HCT116 (cell line): Measurements from ENCODE around the gene NPR3. TPM values are rescaled to one million over a fixed set of nuclear protein-coding genes. Genes with fewer than 3 reads are reported as not detected.

Source experiments
- ATAC-seq: fragments of 200-7000 bp; cut with Tn5 transposase; 2 replicates; pipeline ENCODE4 v1.9.1; 2020; ENCODE audit warnings: mild to moderate bottlenecking, moderate library complexity
- BruUV-seq: library from RNA; stranded (reverse); fragments of 400-500 nt; replicated peaks from 2 replicates; lab custom pipeline; 2021; lab: Mats Ljungman, UMichigan
- CTCF ChIA-PET: fragments of 300-600 bp; sonication (Branson Sonifier 250); formaldehyde crosslinking; loops from one replicate; lab custom pipeline; 2021; ENCODE audit warnings: antibody characterized with exemption; lab: Charles Lee
- POLR2A ChIA-PET: fragments of 300-600, 350-600 bp; sonication (Branson Sonifier 250); formaldehyde crosslinking; loops from one replicate; lab custom pipeline; 2021; ENCODE audit warnings: antibody characterized with exemption; lab: Charles Lee
- RAD21 ChIA-PET, 2 experiments: fragments of 300-600 bp; sonication (Branson Sonifier 250); formaldehyde crosslinking; loops; one replicate each; lab custom pipeline; 2023; ENCODE audit warnings: low total read pairs in 2 of 2; ENCODE audit not compliant: uncharacterized antibody in 2 of 2, unreplicated experiment in 2 of 2, low non-redundant PET in 1 of 2; lab: Charles Lee
- DNase-seq: peaks from one replicate; pipeline ENCODE4 v3.0.0-alpha.2; 2010; ENCODE audit warnings: low read depth, low spot score
- H2AFZ ChIP-seq: fragments of 200-600 bp; shearing (Covaris generic), sonication (generic); 2 replicates; pipeline ENCODE4 v1.6.1; 2017; ENCODE audit warnings: low read depth, mixed run types, mixed read lengths, antibody characterized with exemption, low read length; ENCODE audit not compliant: poor library complexity, severe bottlenecking
- H3K27ac ChIP-seq: 2 replicates; pipeline ENCODE4 v1.5.1; 2012; ENCODE audit warnings: low read depth, low read length
- H3K27me3 ChIP-seq: fragments of 200-600 bp; sonication (generic); 2 replicates; pipeline ENCODE4 v1.6.1; 2016; ENCODE audit warnings: mixed run types, low read length, mixed read lengths; ENCODE audit not compliant: insufficient read depth
- H3K36me3 ChIP-seq, 2 experiments: fragments of 200-500 bp in 1 of 2; fragments of 200-600 bp in 1 of 2; sonication (Bioruptor generic) in 1 of 2; sonication (generic) in 1 of 2; 2 replicates each; pipeline versions ENCODE4 v1.5.1 to v1.6.1; 2014 to 2016; ENCODE audit warnings: low read length in 2 of 2, inconsistent platforms in 1 of 2, mixed read lengths in 1 of 2, mixed run types in 1 of 2; ENCODE audit not compliant: insufficient read depth in 2 of 2, control insufficient read depth in 1 of 2
- H3K4me1 ChIP-seq, 2 experiments: fragments of 200-600 bp in 1 of 2; sonication (generic) in 1 of 2; 2 replicates each; pipeline versions ENCODE4 v1.5.1 to v1.6.1; 2012 to 2017; ENCODE audit warnings: low read length in 2 of 2, inconsistent platforms in 1 of 2, mild to moderate bottlenecking in 1 of 2, mixed read lengths in 1 of 2, mixed run types in 1 of 2, moderate library complexity in 1 of 2; ENCODE audit not compliant: insufficient read depth in 2 of 2, control insufficient read depth in 1 of 2
- H3K4me2 ChIP-seq: fragments of 200-600 bp; sonication (generic); 2 replicates; pipeline ENCODE4 v1.6.1; 2017; ENCODE audit warnings: mixed run types, low read length, mixed read lengths
- H3K4me3 ChIP-seq, 2 experiments: fragments of 200-600 bp in 1 of 2; sonication (generic) in 1 of 2; replicated peaks in 1 of 2; 2 replicates each; pipeline ENCODE4 v1.5.1; 2011 to 2016; ENCODE audit warnings: low read length in 2 of 2, control low read depth in 1 of 2, low read depth in 1 of 2, mild to moderate bottlenecking in 1 of 2, mixed read lengths in 1 of 2, mixed run types in 1 of 2
- H3K79me2 ChIP-seq: fragments of 200-600 bp; sonication (generic); 2 replicates; pipeline ENCODE4 v1.6.1; 2017; ENCODE audit warnings: mild to moderate bottlenecking, mixed run types, low read length, moderate library complexity, mixed read lengths; ENCODE audit not compliant: insufficient read depth
- H3K9ac ChIP-seq: fragments of 200-600 bp; sonication (generic); 2 replicates; pipeline ENCODE4 v1.6.1; 2016; ENCODE audit warnings: low read length, mixed read lengths
- H3K9me2 ChIP-seq: fragments of 200-600 bp; sonication (generic), shearing (Covaris generic); 2 replicates; pipeline ENCODE4 v1.6.1; 2017; ENCODE audit warnings: mixed run types, mild to moderate bottlenecking, moderate library complexity; ENCODE audit not compliant: insufficient read depth
- H3K9me3 ChIP-seq, 2 experiments: fragments of 200-500 bp in 1 of 2; fragments of 200-600 bp in 1 of 2; sonication (Bioruptor generic) in 1 of 2; sonication (generic) in 1 of 2; 2 replicates each; pipeline ENCODE4 v1.6.1; 2014 to 2017; ENCODE audit warnings: low read length in 2 of 2, mixed read lengths in 2 of 2, inconsistent platforms in 1 of 2, low read depth in 1 of 2, mild to moderate bottlenecking in 1 of 2, mixed run types in 1 of 2, moderate library complexity in 1 of 2; ENCODE audit not compliant: control insufficient read depth in 1 of 2, insufficient read depth in 1 of 2
- H4K20me1 ChIP-seq: fragments of 200-600 bp; sonication (generic), shearing (Covaris generic); 2 replicates; pipeline ENCODE4 v1.6.1; 2017; ENCODE audit warnings: mixed run types, mild to moderate bottlenecking, moderate library complexity; ENCODE audit not compliant: insufficient read depth
- JUND ChIP-seq: IDR thresholded peaks from 2 replicates; pipeline ENCODE4 v1.6.1; 2012
- POLR2A ChIP-seq: IDR thresholded peaks from 2 replicates; pipeline ENCODE4 v1.7.0; 2011; ENCODE audit warnings: borderline replicate concordance; ENCODE audit not compliant: insufficient read depth, insufficient read length; ENCODE audit errors: extremely low read depth
- SIN3A ChIP-seq: IDR thresholded peaks from 2 replicates; pipeline ENCODE4 v1.6.1; 2012; ENCODE audit warnings: low read depth
- intact Hi-C: fragments of 100-400 bp; cut with micrococcal nuclease; formaldehyde crosslinking; loops from 2 replicates; pipeline ENCODE4 v1.10.0; 2022
- total RNA-seq: library from RNA; stranded (reverse); gene quantifications from one replicate; pipeline ENCODE4 v1.2.1, GENCODE V29; 2021; ENCODE audit not compliant: unreplicated experiment
- TF ChIP-seq, protein P1 (sequence below), 3 experiments: fragments of 200-600 bp in 1 of 3; sonication (generic) in 1 of 3; IDR thresholded peaks in 2 of 3; conservative IDR thresholded peaks in 1 of 3; 2 replicates each; pipeline ENCODE4 v1.5.1; 2012 to 2017; ENCODE audit warnings: low read depth in 2 of 3, low read length in 2 of 3, antibody characterized with exemption in 1 of 3, borderline replicate concordance in 1 of 3, control low read depth in 1 of 3, mild to moderate bottlenecking in 1 of 3, mixed read lengths in 1 of 3, mixed run types in 1 of 3, moderate library complexity in 1 of 3; ENCODE audit not compliant: insufficient read depth in 1 of 3
- TF ChIP-seq, protein P2 (sequence below): IDR thresholded peaks from 2 replicates; pipeline ENCODE4 v1.6.1; 2012
- TF ChIP-seq, protein P3 (sequence below): IDR thresholded peaks from 2 replicates; pipeline ENCODE4 v1.6.1; 2012; ENCODE audit warnings: low read depth
- TF ChIP-seq, protein P4 (sequence below): IDR thresholded peaks from 2 replicates; pipeline ENCODE4 v1.6.1; 2012
- TF ChIP-seq, protein P5 (sequence below): IDR thresholded peaks from 2 replicates; pipeline ENCODE4 v1.6.1; 2011; ENCODE audit warnings: mild to moderate bottlenecking, low read length, moderate library complexity; ENCODE audit not compliant: insufficient replicate concordance; ENCODE audit errors: extremely low read depth

Gene NPR3
- total RNA-seq, 1 experiment from 2014 or later = 0.39 TPM

DNA sequence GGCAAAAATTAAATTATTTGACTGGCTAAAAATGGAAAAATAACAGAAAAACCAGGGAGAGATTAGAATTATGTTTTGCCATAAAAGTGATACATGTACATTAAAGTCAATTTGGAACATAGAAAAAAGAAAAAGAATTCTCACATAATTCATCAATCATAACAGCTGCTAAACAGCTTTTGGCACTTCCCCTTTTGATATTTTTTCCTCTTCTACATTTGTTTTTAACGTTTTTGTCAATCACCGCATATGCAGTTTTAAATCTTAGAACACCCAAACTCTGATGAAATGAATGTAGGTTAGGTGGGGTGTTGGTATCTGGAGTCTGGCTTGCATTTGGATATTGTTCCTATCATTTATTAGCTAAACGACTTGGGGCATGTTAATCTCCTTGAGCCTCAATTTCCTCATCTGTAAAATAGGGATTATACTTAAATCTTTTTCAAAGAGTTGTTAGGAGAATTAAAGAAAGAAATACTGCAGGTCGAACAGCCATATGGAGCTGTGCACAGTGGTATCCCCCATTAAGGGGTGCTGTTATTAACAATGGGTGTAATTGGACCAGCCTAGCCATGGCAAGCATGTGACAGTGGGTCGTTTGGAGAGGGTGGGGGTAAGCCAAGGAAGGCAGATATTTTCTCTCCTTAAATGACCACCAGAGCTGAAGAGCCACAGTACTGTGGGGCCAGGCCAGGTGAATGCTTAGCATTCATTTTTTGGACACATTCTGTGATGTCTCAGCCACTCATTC is 22.6 kb downstream of the NPR3 start:
- BruUV-seq = no TSS peak
- TF ChIP-seq, protein P1, sequence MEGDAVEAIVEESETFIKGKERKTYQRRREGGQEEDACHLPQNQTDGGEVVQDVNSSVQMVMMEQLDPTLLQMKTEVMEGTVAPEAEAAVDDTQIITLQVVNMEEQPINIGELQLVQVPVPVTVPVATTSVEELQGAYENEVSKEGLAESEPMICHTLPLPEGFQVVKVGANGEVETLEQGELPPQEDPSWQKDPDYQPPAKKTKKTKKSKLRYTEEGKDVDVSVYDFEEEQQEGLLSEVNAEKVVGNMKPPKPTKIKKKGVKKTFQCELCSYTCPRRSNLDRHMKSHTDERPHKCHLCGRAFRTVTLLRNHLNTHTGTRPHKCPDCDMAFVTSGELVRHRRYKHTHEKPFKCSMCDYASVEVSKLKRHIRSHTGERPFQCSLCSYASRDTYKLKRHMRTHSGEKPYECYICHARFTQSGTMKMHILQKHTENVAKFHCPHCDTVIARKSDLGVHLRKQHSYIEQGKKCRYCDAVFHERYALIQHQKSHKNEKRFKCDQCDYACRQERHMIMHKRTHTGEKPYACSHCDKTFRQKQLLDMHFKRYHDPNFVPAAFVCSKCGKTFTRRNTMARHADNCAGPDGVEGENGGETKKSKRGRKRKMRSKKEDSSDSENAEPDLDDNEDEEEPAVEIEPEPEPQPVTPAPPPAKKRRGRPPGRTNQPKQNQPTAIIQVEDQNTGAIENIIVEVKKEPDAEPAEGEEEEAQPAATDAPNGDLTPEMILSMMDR (IDR thresholded peaks at IDR 0.05 in 2 of 3, conservative IDR thresholded peaks at IDR 0.05 in 1 of 3; ENCODE audit: borderline replicate concordance in 1 of 3, insufficient read depth in 1 of 3, low read depth in 2 of 3, low read length in 2 of 3) = no peak
- Histone ChIP-seq H3K27me3 (no peaks in the 10 kb centered on the region), H3K4me1 (no peaks in the 10 kb centered on the region), H4K20me1 (no peaks in the 10 kb centered on the region), H3K27ac (no peak overlapping the region), H3K9me2 (no peaks in the 10 kb centered on the region), H3K79me2 (no peaks in the 10 kb centered on the region), H3K4me3 (no peak overlapping the region), H3K4me2 (no peak overlapping the region), H3K9me3 (no peaks in the 10 kb centered on the region), H3K9ac (no peak overlapping the region), H3K36me3 (no peaks in the 10 kb centered on the region), H2AFZ (no peak overlapping the region)
- CTCF ChIA-PET = no interaction called here
- intact Hi-C loops = no loop called here
- POLR2A ChIA-PET = no interaction called here
- RAD21 ChIA-PET = no interaction called here
- DNase-seq = no peak
- ATAC-seq = no peak

DNA sequence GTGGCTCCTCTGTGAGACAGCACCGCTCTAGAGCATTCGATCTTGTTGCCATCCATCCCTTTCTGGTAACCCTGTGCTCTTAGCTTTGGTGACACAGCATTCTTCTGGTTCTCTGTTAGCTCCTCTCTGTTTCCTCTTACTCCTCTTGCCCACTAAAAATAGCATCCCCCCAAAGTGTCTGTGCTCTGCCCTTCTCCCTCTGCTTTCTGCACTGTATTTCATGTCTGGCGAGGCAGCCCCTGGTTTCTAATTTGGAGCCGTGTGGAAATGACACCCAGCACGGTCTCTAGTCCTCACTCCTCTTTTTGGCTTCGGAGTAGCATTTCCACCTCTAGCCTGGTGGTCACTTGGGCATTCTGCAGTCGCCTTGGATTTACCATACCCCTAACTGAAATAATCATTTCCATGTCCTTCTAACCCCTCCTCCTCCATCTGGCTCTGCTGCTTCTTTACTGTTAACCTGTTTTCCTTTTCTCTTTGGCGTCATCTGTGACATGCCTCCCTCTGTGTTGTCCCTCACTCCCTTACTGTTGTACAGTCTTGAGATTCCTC is 23.8 kb downstream of the NPR3 start:
- Histone ChIP-seq H3K36me3 (no peaks in the 10 kb centered on the region), H3K79me2 (no peaks in the 10 kb centered on the region), H4K20me1 (no peaks in the 10 kb centered on the region), H3K4me3 (no peak overlapping the region)
- TF ChIP-seq POLR2A = no peak
- TF ChIP-seq JUND = no peak
- TF ChIP-seq SIN3A = no peak
- TF ChIP-seq, protein P2, sequence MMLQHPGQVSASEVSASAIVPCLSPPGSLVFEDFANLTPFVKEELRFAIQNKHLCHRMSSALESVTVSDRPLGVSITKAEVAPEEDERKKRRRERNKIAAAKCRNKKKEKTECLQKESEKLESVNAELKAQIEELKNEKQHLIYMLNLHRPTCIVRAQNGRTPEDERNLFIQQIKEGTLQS = no peak
- TF ChIP-seq, protein P3, sequence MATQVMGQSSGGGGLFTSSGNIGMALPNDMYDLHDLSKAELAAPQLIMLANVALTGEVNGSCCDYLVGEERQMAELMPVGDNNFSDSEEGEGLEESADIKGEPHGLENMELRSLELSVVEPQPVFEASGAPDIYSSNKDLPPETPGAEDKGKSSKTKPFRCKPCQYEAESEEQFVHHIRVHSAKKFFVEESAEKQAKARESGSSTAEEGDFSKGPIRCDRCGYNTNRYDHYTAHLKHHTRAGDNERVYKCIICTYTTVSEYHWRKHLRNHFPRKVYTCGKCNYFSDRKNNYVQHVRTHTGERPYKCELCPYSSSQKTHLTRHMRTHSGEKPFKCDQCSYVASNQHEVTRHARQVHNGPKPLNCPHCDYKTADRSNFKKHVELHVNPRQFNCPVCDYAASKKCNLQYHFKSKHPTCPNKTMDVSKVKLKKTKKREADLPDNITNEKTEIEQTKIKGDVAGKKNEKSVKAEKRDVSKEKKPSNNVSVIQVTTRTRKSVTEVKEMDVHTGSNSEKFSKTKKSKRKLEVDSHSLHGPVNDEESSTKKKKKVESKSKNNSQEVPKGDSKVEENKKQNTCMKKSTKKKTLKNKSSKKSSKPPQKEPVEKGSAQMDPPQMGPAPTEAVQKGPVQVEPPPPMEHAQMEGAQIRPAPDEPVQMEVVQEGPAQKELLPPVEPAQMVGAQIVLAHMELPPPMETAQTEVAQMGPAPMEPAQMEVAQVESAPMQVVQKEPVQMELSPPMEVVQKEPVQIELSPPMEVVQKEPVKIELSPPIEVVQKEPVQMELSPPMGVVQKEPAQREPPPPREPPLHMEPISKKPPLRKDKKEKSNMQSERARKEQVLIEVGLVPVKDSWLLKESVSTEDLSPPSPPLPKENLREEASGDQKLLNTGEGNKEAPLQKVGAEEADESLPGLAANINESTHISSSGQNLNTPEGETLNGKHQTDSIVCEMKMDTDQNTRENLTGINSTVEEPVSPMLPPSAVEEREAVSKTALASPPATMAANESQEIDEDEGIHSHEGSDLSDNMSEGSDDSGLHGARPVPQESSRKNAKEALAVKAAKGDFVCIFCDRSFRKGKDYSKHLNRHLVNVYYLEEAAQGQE = no peak
- TF ChIP-seq, protein P4, sequence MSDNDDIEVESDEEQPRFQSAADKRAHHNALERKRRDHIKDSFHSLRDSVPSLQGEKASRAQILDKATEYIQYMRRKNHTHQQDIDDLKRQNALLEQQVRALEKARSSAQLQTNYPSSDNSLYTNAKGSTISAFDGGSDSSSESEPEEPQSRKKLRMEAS = no peak
- TF ChIP-seq, protein P5, sequence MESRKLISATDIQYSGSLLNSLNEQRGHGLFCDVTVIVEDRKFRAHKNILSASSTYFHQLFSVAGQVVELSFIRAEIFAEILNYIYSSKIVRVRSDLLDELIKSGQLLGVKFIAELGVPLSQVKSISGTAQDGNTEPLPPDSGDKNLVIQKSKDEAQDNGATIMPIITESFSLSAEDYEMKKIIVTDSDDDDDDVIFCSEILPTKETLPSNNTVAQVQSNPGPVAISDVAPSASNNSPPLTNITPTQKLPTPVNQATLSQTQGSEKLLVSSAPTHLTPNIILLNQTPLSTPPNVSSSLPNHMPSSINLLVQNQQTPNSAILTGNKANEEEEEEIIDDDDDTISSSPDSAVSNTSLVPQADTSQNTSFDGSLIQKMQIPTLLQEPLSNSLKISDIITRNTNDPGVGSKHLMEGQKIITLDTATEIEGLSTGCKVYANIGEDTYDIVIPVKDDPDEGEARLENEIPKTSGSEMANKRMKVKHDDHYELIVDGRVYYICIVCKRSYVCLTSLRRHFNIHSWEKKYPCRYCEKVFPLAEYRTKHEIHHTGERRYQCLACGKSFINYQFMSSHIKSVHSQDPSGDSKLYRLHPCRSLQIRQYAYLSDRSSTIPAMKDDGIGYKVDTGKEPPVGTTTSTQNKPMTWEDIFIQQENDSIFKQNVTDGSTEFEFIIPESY = no peak
- TF ChIP-seq, all 23 proteins: peak for 0
- Histone ChIP-seq H3K9ac (no peak overlapping the region), H2AFZ (no peak overlapping the region), H3K27ac (no peak overlapping the region), H3K4me2 (no peak overlapping the region), H3K9me3 (no peaks in the 10 kb centered on the region), H3K4me1 (no peaks in the 10 kb centered on the region), H3K27me3 (no peaks in the 10 kb centered on the region), H3K9me2 (no peaks in the 10 kb centered on the region)
- ChIA-PET POLR2A (no interaction called here), RAD21 (no interaction called here), CTCF (no interaction called here)
- DNase-seq = no peak
- no peak for ATAC-seq
- BruUV-seq = no TSS peak
- intact Hi-C loops = no loop called here
